SK-N-SH treated with all-trans-retinoic acid at 6 μM for 48 hours (cell line): ENCODE data around the gene MORC4.

Source experiments
- ATAC-seq: fragments of 200-7000 bp; cut with Tn5 transposase; 3 replicates; pipeline ENCODE4 v1.9.1; 2020; ENCODE audit warnings: mild to moderate bottlenecking, moderate library complexity
- ARNTL ChIP-seq: fragments of 450-650 bp; formaldehyde crosslinking; IDR thresholded peaks from 2 replicates; pipeline ENCODE4 v1.5.0; 2020; ENCODE audit warnings: low read depth, mild to moderate bottlenecking, moderate library complexity, borderline replicate concordance
- BACH2 ChIP-seq: fragments of 250-450 bp; sonication (Bioruptor Pico); IDR thresholded peaks from 2 replicates; pipeline ENCODE4 v1.9.0; 2021; ENCODE audit warnings: mild to moderate bottlenecking, borderline replicate concordance
- CREB5 ChIP-seq: fragments of 250-450 bp; sonication (Bioruptor Pico); IDR thresholded peaks from 2 replicates; pipeline ENCODE4 v1.5.1; 2020; ENCODE audit warnings: low read depth, mild to moderate bottlenecking, moderate library complexity
- CSDC2 ChIP-seq: fragments of 250-450 bp; sonication (Bioruptor Pico); IDR thresholded peaks from 2 replicates; pipeline ENCODE4 v1.5.0; 2020; ENCODE audit warnings: mild to moderate bottlenecking, moderate library complexity
- CSRNP3 ChIP-seq: fragments of 250-450 bp; sonication (Bioruptor Pico); IDR thresholded peaks from 2 replicates; pipeline ENCODE4 v1.5.1; 2021; ENCODE audit warnings: mild to moderate bottlenecking, moderate library complexity
- ESRRG ChIP-seq: fragments of 250-450 bp; sonication (Bioruptor Pico); IDR thresholded peaks from 2 replicates; pipeline ENCODE4 v1.6.1; 2021; ENCODE audit warnings: mild to moderate bottlenecking
- GLIS3 ChIP-seq: fragments of 250-450 bp; sonication (Bioruptor Pico); IDR thresholded peaks from 2 replicates; pipeline ENCODE4 v1.5.0; 2020; ENCODE audit warnings: mild to moderate bottlenecking, moderate library complexity
- ISL1 ChIP-seq: fragments of 250-450 bp; sonication (Bioruptor Pico); IDR thresholded peaks from 2 replicates; pipeline ENCODE4 v2.1.2; 2022; ENCODE audit warnings: mild to moderate bottlenecking, moderate library complexity
- OSR1 ChIP-seq: fragments of 250-450 bp; sonication (Bioruptor Pico); IDR thresholded peaks from 2 replicates; pipeline ENCODE4 v1.8.0; 2022; ENCODE audit warnings: moderate library complexity, mild to moderate bottlenecking, inconsistent platforms
- PATZ1 ChIP-seq: fragments of 250-450 bp; sonication (Bioruptor Pico); IDR thresholded peaks from 2 replicates; pipeline ENCODE4 v1.8.0; 2020; ENCODE audit warnings: mild to moderate bottlenecking, moderate library complexity, borderline replicate concordance
- POU6F1 ChIP-seq: fragments of 250-450 bp; sonication (Bioruptor Pico); IDR thresholded peaks from 2 replicates; pipeline ENCODE4 v1.8.0; 2021; ENCODE audit warnings: low read depth, mild to moderate bottlenecking, moderate library complexity, borderline replicate concordance
- PPARA ChIP-seq: fragments of 250-450 bp; sonication (Bioruptor Pico); IDR thresholded peaks from 2 replicates; pipeline ENCODE4 v1.5.0; 2020; ENCODE audit warnings: mild to moderate bottlenecking, borderline replicate concordance
- RARB ChIP-seq: fragments of 250-450 bp; sonication (Bioruptor Pico); IDR thresholded peaks from 2 replicates; pipeline ENCODE4 v1.8.0; 2021; ENCODE audit warnings: mild to moderate bottlenecking, moderate library complexity
- TCF4 ChIP-seq: fragments of 250-450 bp; sonication (Bioruptor Pico); IDR thresholded peaks from 2 replicates; pipeline ENCODE4 v1.8.0; 2021; ENCODE audit warnings: mild to moderate bottlenecking, moderate library complexity, borderline replicate concordance
- TOX ChIP-seq: fragments of 250-450 bp; sonication (Bioruptor Pico); IDR thresholded peaks from 2 replicates; pipeline ENCODE4 v1.8.0; 2021; ENCODE audit warnings: mild to moderate bottlenecking, moderate library complexity, borderline replicate concordance
- TSHZ2 ChIP-seq: fragments of 250-450 bp; sonication (Bioruptor Pico); IDR thresholded peaks from 2 replicates; pipeline ENCODE4 v1.5.0; 2020; ENCODE audit warnings: mild to moderate bottlenecking, moderate library complexity
- ZC3H10 ChIP-seq: fragments of 250-450 bp; sonication (Bioruptor Pico); IDR thresholded peaks from 2 replicates; pipeline ENCODE4 v1.5.1; 2021; ENCODE audit warnings: mild to moderate bottlenecking, moderate library complexity
- ZFP3 ChIP-seq: fragments of 250-450 bp; sonication (Bioruptor Pico); IDR thresholded peaks from 2 replicates; pipeline ENCODE4 v1.5.0; 2020; ENCODE audit warnings: mild to moderate bottlenecking, moderate library complexity
- ZFP30 ChIP-seq: fragments of 450-650 bp; formaldehyde crosslinking; IDR thresholded peaks from 2 replicates; pipeline ENCODE4 v1.5.0; 2022; ENCODE audit warnings: mild to moderate bottlenecking, moderate library complexity
- ZNF565 ChIP-seq: fragments of 450-650 bp; formaldehyde crosslinking; conservative IDR thresholded peaks from 2 replicates; pipeline ENCODE4 v1.5.0; 2020; ENCODE audit warnings: low read depth, mild to moderate bottlenecking, moderate library complexity
- ZNF70 ChIP-seq: fragments of 450-650 bp; formaldehyde crosslinking; IDR thresholded peaks from 2 replicates; pipeline ENCODE4 v1.5.0; 2020; ENCODE audit warnings: mild to moderate bottlenecking, moderate library complexity

Gene MORC4

GRCh38 chrX:106917830-106918500, 82.0 kb downstream of the MORC4 start (continued):
- no peak for TF ChIP-seq GLIS3 (CRISPR knock-in tag)
- no peak for TF ChIP-seq PPARA
- TF ChIP-seq TCF4 (CRISPR knock-in tag) = no peak
- TF ChIP-seq ZFP3 (CRISPR knock-in tag) = no peak
- no peak for TF ChIP-seq ESRRG (CRISPR knock-in tag)
- no peak for TF ChIP-seq TSHZ2 (CRISPR knock-in tag)
- TF ChIP-seq OSR1 (CRISPR knock-in tag) = no peak

GRCh38 chrX:106912864-106913263, 87.1 kb downstream of the MORC4 start:
- no peak for ATAC-seq
- TF ChIP-seq CREB5 (CRISPR knock-in tag) (no peak), ZNF565 (CRISPR knock-in tag) (no peak), CSRNP3 (no peak), ISL1 (CRISPR knock-in tag) (no peak), TCF4 (CRISPR knock-in tag) (no peak), TOX (CRISPR knock-in tag) (no peak), ZFP30 (CRISPR knock-in tag) (no peak), POU6F1 (CRISPR knock-in tag) (no peak), CSDC2 (CRISPR knock-in tag) (no peak), ZC3H10 (no peak), TSHZ2 (CRISPR knock-in tag) (no peak), OSR1 (CRISPR knock-in tag) (no peak), ARNTL (CRISPR knock-in tag) (no peak)

GRCh38 chrX:106906361-106906760, 93.7 kb downstream of the MORC4 start:
- ATAC-seq = no peak
- TF ChIP-seq CSRNP3 (no peak), ZNF70 (CRISPR knock-in tag) (no peak), BACH2 (CRISPR knock-in tag) (no peak), ZC3H10 (no peak), POU6F1 (CRISPR knock-in tag) (no peak), ESRRG (CRISPR knock-in tag) (no peak), PATZ1 (CRISPR knock-in tag) (no peak), ZNF565 (CRISPR knock-in tag) (no peak), RARB (CRISPR knock-in tag) (no peak), ISL1 (CRISPR knock-in tag) (no peak)
